HepG2 (cell line): Measurements from ENCODE around the gene PGM3. TPM values are rescaled to one million over a fixed set of nuclear protein-coding genes. Genes with fewer than 3 reads are reported as not detected.

ENCODE experiments used
- CCAR2 ChIP-seq: fragments of 200-400 bp; formaldehyde crosslinking; optimal IDR thresholded peaks from 2 replicates; pipeline ENCODE3; 2018; ENCODE audit warnings: low read depth, mild to moderate bottlenecking, low read length, moderate library complexity
- ETV6 ChIP-seq: sonication (generic); formaldehyde crosslinking; conservative IDR thresholded peaks from 2 replicates; pipeline ENCODE4 v1.4.0; 2020; ENCODE audit warnings: missing genetic modification reagents
- HNRNPK ChIP-seq: fragments of 200-400 bp; formaldehyde crosslinking; IDR thresholded peaks from 2 replicates; pipeline ENCODE4 v1.6.1; 2018; ENCODE audit warnings: low read length, low read depth, moderate library complexity, mild to moderate bottlenecking; ENCODE audit not compliant: poor library complexity, severe bottlenecking
- MNT ChIP-seq: fragments of 450-650 bp; IDR thresholded peaks from 2 replicates; pipeline ENCODE4 v1.6.1; 2016
- MYNN ChIP-seq: sonication (generic); formaldehyde crosslinking; IDR thresholded peaks from 2 replicates; pipeline ENCODE4 v1.4.0; 2020; ENCODE audit warnings: mild to moderate bottlenecking, low read depth, missing genetic modification reagents
- POGK ChIP-seq: sonication (generic); formaldehyde crosslinking; conservative IDR thresholded peaks from 2 replicates; pipeline ENCODE4 v1.8.0; 2022; ENCODE audit warnings: mild to moderate bottlenecking, moderate library complexity, missing genetic modification reagents
- SALL1 ChIP-seq: sonication (generic); formaldehyde crosslinking; IDR thresholded peaks from 2 replicates; pipeline ENCODE4 v1.8.0; 2022; ENCODE audit warnings: mild to moderate bottlenecking, missing genetic modification reagents
- SIX4 ChIP-seq: sonication (generic); formaldehyde crosslinking; IDR thresholded peaks from 2 replicates; pipeline ENCODE4 v1.4.0; 2020; ENCODE audit warnings: missing genetic modification reagents
- ZEB1 ChIP-seq: IDR thresholded peaks from 2 replicates; pipeline ENCODE4 v1.6.1; 2012; ENCODE audit warnings: mild to moderate bottlenecking, low read depth, inconsistent platforms; ENCODE audit not compliant: insufficient replicate concordance
- ZNF205 ChIP-seq: IDR thresholded peaks from 2 replicates; pipeline ENCODE4 v1.6.1; 2018; ENCODE audit warnings: missing biosample characterization, missing genetic modification reagents
- ZNF232 ChIP-seq: sonication (generic); formaldehyde crosslinking; IDR thresholded peaks from 2 replicates; pipeline ENCODE4 v1.4.0; 2020; ENCODE audit warnings: missing genetic modification reagents, borderline replicate concordance
- ZNF276 ChIP-seq: sonication (generic); formaldehyde crosslinking; IDR thresholded peaks from 2 replicates; pipeline ENCODE4 v1.4.0; 2020; ENCODE audit warnings: mild to moderate bottlenecking, low read depth, missing genetic modification reagents
- ZNF513 ChIP-seq: sonication (generic); formaldehyde crosslinking; conservative IDR thresholded peaks from 2 replicates; pipeline ENCODE4 v1.5.0; 2020; ENCODE audit warnings: missing genetic modification reagents
- ZNF646 ChIP-seq: sonication (generic); formaldehyde crosslinking; IDR thresholded peaks from 2 replicates; pipeline ENCODE4 v1.9.0; 2021; ENCODE audit warnings: mild to moderate bottlenecking, missing genetic modification reagents
- polyA plus RNA-seq, 8 experiments: library from polyadenylated mRNA; depleted of rRNA in 3 of 8; stranded (reverse) in 7 of 8; unstranded in 1 of 8; fragments of >200 nt; fragmentation: Illumina TruSeq in 4 of 8; extraction: Trizol in 4 of 8; gene quantifications; 2 replicates each; pipeline versions ENCODE4 v1.2.1 to v1.2.3, GENCODE V29; 2011 to 2016; ENCODE audit warnings: low read depth in 4 of 8, missing spikeins in 1 of 8, mixed read lengths in 1 of 8; ENCODE audit not compliant: insufficient read depth in 1 of 8
- total RNA-seq, 5 experiments: library from RNA; depleted of rRNA; stranded (reverse); fragments of >200 nt; fragmentation: Illumina TruSeq; extraction: Trizol; gene quantifications; 2 replicates each; pipeline ENCODE4 v1.2.3, GENCODE V29; 2016; ENCODE audit warnings: low read depth in 1 of 5

Gene PGM3
- total and polyA plus RNA-seq, 2 of the 13 experiments (the other 11 are each of a cell fraction or from before 2014, with no cell fraction given) = 72.5 to 163 TPM

- TF ChIP-seq MNT (peak; percentile 43), HNRNPK (no peak), ZNF232 (CRISPR knock-in tag) (peak; percentile 76; the same call in 1 of the 2 replicates), ZNF276 (CRISPR knock-in tag) (no peak), MYNN (no peak), CCAR2 (no peak), SIX4 (0 out of 2 replicates have a peak, but pooled peaks have one; percentile 28), POGK (no peak; the same call in none of the 2 replicates), ETV6 (CRISPR knock-in tag) (peak; percentile 51), ZNF513 (CRISPR knock-in tag) (no peak), ZNF205 (CRISPR knock-in tag) (peak; percentile 49; the same call in 1 of the 2 replicates), SALL1 (CRISPR knock-in tag) (peak; percentile 85), ZEB1 (peak; percentile 21), ZNF646 (no peak)
Measured at GRCh38 chr6:83192871-83193746, at the start of gene PGM3, which contains the start of gene RWDD2A (continued).
